MCF 10A (cell line): ENCODE data around the gene CIB4. TPM values are rescaled to one million over a fixed set of nuclear protein-coding genes. Genes with fewer than 3 reads are reported as not detected.

Source experiments
- BruUV-seq: library from RNA; stranded (reverse); fragments of 400-500 nt; replicated peaks from 2 replicates; lab custom pipeline; 2021; lab: Mats Ljungman, UMichigan
- CTCF ChIA-PET: fragments of 300-600 bp; sonication (Branson Sonifier 250); formaldehyde crosslinking; extraction: SDS; loops from one replicate; lab custom pipeline; 2021; ENCODE audit warnings: antibody characterized with exemption, inconsistent platforms; lab: Yijun Ruan, JAX
- POLR2A ChIA-PET: fragments of 300-600, 350-650 bp; sonication (Branson Sonifier 250); formaldehyde crosslinking; extraction: SDS; loops from one replicate; lab custom pipeline; 2020; ENCODE audit warnings: antibody characterized with exemption, inconsistent platforms; lab: Yijun Ruan, JAX
- DNase-seq: peaks from one replicate; pipeline ENCODE4 v3.0.0-alpha.2; 2018; ENCODE audit not compliant: unreplicated experiment
- H3K27ac Mint-ChIP-seq: one replicate; pipeline ENCODE4 v1.8.0; 2022; ENCODE audit warnings: mild to moderate bottlenecking, low read depth, mixed read lengths; ENCODE audit not compliant: unreplicated experiment
- H3K27me3 Mint-ChIP-seq: one replicate; pipeline ENCODE4 v1.8.0; 2022; ENCODE audit warnings: mixed read lengths; ENCODE audit not compliant: insufficient read depth, unreplicated experiment
- H3K36me3 Mint-ChIP-seq: one replicate; pipeline ENCODE4 v1.8.0; 2022; ENCODE audit warnings: mild to moderate bottlenecking, moderate library complexity, mixed read lengths; ENCODE audit not compliant: insufficient read depth, unreplicated experiment
- H3K4me1 Mint-ChIP-seq: one replicate; pipeline ENCODE4 v1.8.0; 2022; ENCODE audit warnings: mixed read lengths; ENCODE audit not compliant: insufficient read depth, unreplicated experiment
- H3K4me3 Mint-ChIP-seq: one replicate; pipeline ENCODE4 v1.8.0; 2022; ENCODE audit warnings: mild to moderate bottlenecking, moderate library complexity, mixed read lengths; ENCODE audit not compliant: unreplicated experiment
- H3K9me3 Mint-ChIP-seq: one replicate; pipeline ENCODE4 v1.8.0; 2022; ENCODE audit warnings: mixed read lengths; ENCODE audit not compliant: unreplicated experiment
- intact Hi-C: fragments of 100-400 bp; cut with micrococcal nuclease; formaldehyde crosslinking; loops from 2 replicates; pipeline ENCODE4 v1.14.1; 2022
- total RNA-seq: library from RNA; stranded (reverse); gene quantifications from 2 replicates; pipeline ENCODE4 v1.2.3, GENCODE V29; 2022
- TF ChIP-seq, protein P1 (sequence below): fragments of 200-600 bp; IDR thresholded peaks from one replicate; pipeline ENCODE4 v1.8.0; 2022; ENCODE audit warnings: antibody characterized with exemption, mild to moderate bottlenecking; ENCODE audit not compliant: unreplicated experiment

CIB4 gene
- total RNA-seq, 1 experiment from 2014 or later, result not detected

DNA sequence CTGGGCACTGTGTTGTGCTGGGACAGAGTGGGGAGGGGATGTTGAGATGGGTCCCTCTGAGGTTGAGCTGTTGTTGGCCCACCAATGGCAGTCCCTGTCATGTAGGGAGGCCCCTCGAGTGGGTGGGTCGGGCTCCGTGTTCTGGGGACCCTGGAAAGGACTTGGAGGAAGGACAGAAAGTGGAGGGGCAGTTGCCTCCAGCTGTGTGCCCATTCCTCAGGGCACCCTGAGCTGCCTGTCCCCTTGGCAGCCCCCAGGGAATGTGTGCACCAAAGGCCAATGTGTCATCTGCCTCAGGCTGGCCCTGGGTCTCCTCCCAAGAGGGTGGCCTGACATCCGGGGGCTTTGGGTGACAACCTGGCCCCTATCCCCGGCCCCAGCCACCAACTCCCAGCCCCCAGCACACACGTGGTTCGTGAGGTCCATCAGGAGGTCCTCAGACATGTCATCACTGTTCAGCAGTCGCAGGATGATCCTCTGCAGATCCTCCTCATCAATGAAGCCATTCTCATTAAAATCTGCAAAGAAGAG, 57.7 kb downstream of the CIB4 start:
- no peak overlapping the region for H3K4me3 Mint-ChIP-seq
- TF ChIP-seq, protein P1, sequence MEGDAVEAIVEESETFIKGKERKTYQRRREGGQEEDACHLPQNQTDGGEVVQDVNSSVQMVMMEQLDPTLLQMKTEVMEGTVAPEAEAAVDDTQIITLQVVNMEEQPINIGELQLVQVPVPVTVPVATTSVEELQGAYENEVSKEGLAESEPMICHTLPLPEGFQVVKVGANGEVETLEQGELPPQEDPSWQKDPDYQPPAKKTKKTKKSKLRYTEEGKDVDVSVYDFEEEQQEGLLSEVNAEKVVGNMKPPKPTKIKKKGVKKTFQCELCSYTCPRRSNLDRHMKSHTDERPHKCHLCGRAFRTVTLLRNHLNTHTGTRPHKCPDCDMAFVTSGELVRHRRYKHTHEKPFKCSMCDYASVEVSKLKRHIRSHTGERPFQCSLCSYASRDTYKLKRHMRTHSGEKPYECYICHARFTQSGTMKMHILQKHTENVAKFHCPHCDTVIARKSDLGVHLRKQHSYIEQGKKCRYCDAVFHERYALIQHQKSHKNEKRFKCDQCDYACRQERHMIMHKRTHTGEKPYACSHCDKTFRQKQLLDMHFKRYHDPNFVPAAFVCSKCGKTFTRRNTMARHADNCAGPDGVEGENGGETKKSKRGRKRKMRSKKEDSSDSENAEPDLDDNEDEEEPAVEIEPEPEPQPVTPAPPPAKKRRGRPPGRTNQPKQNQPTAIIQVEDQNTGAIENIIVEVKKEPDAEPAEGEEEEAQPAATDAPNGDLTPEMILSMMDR, result no peak
- ChIA-PET CTCF (interaction anchor here (0.7 kb wide), 1 partner anchor 558 kb away, joined by 3 read pairs; no protein-coding TSS in a partner anchor), POLR2A (no interaction called here)
- intact Hi-C loops, result no loop called here
- no peaks in the 10 kb centered on the region for H3K36me3 Mint-ChIP-seq
- BruUV-seq, result no TSS peak
- no peak for DNase-seq
- H3K4me1 Mint-ChIP-seq, result no peaks in the 10 kb centered on the region
- no peaks in the 10 kb centered on the region for H3K9me3 Mint-ChIP-seq
- H3K27me3 Mint-ChIP-seq, result peaks cover 66% of the 10 kb centered on the region
- H3K27ac Mint-ChIP-seq, result no peak overlapping the region

DNA sequence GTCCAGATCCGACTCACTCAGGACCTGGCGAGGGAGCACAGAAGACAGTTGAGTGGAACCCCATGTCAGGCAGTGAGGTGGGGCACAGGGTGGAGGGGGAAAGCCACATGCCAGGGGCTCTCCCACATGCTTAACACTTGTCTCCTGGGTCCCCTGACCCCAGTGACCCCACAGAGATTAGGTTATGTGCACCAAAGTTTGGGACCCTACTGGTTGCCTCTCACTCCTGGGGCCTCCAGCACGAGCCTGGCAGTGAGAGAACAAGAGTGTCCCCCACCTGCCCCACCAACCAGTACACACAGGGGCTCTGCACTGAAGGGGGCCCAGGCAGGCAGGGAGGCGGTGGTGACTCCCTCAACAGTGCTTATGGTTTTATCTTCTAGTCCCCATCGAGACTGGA, 58.3 kb downstream of the CIB4 start:
- TF ChIP-seq, protein P1, result no peak
- no peaks in the 10 kb centered on the region for H3K9me3 Mint-ChIP-seq
- no peaks in the 10 kb centered on the region for H3K36me3 Mint-ChIP-seq
- no peak overlapping the region for H3K4me3 Mint-ChIP-seq
- peaks cover 68% of the 10 kb centered on the region for H3K27me3 Mint-ChIP-seq
- CTCF ChIA-PET, result interaction anchor here (0.6 to 0.7 kb wide), 2 partner anchors 26 to 558 kb away, joined by 3 read pairs; no protein-coding TSS in a partner anchor
- intact Hi-C loops, result no loop called here
- POLR2A ChIA-PET, result no interaction called here
- no peaks in the 10 kb centered on the region for H3K4me1 Mint-ChIP-seq
- DNase-seq, result no peak
- no TSS peak for BruUV-seq
- no peak overlapping the region for H3K27ac Mint-ChIP-seq

DNA sequence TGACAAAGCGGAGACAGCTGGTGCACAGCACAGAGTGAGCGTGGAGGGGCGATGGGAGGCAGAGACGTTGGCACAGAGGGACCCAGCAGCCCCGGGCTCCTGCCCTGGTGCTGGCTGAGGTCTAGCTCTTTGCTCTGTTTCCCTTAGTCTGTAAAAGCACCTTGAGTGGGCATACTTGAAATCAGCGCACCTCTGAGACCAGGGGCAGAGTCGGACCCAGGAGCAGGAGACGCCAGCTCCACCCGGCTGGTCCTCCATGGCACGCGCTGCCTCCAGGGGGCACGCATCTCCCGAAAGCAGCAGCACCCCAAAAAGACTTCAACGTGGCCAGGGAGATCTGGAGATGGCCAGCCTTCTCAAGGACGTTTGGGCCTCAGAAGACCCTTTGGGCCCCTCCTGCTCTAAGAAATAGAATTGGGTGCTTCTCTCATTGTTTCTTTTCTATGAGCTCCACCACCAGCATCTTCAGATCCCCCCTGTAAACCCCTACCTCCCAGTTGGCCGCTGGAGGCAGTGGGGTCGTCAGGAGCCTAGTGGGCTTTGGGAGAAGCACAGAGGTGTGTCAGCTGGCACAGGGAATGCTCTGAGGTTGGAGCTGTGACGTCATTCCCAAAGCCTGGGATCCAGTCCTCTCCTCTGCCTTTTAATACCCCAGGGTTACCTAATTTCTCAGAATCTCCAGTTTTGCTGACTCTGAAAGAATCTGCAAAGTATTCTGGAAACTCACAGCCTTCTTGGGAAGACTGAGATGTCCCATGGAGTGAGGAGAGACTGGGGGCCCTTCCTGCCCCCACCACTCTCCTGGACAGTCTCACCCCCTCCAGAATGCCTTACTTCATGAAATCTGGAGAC, 58.9 kb downstream of the CIB4 start:
- no TSS peak for BruUV-seq
- H3K4me1 Mint-ChIP-seq, result no peaks in the 10 kb centered on the region
- TF ChIP-seq, protein P1, result no peak
- peaks cover 68% of the 10 kb centered on the region for H3K27me3 Mint-ChIP-seq
- intact Hi-C loops, result no loop called here
- DNase-seq, result no peak
- CTCF ChIA-PET, result interaction anchor here (0.5 to 0.6 kb wide), 2 partner anchors 16 to 27 kb away, joined by 3 read pairs; no protein-coding TSS in a partner anchor
- H3K4me3 Mint-ChIP-seq, result no peak overlapping the region
- no peaks in the 10 kb centered on the region for H3K9me3 Mint-ChIP-seq
- H3K27ac Mint-ChIP-seq, result no peak overlapping the region
- no peaks in the 10 kb centered on the region for H3K36me3 Mint-ChIP-seq
- POLR2A ChIA-PET, result interaction anchor here (0.7 kb wide), 1 partner anchor 21 kb away, joined by 3 read pairs; no protein-coding TSS in a partner anchor

DNA sequence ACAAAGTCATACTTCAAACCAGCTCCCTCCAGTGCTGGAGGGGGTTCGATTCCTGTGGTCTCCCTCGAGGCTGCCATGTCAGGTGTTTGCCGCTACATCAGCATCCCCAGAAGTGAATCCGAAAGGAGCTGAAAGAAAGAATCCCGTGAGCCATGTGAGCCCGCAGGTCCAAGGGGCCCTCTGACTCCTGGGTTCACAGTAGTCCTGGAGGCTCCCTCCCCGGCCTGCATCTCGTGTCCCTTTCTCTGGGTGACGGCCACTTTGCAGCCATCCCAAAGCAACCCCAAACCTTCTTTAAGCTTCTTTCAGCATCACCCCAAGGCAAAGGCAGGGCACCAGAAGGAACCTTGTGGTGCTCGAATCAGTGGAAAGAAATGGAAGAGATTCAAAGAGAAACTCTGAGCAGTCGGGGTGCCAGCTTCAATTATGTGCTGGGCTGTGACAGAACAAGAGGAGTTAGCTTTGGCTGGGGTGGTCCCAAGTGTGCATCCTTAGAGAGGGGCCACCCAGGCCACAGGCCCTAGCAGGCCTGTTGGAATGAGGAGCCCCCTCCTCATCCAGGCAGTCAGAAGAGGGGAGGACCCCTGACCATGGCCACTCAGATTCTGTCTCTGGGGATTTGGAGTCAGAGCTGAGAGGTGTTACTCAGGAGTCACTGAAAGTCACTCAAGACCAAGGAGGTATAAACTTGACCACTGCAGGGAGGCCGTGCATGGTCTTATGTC, 59.7 kb downstream of the CIB4 start:
- Mint-ChIP-seq H3K4me3 (no peak overlapping the region), H3K4me1 (no peaks in the 10 kb centered on the region), H3K36me3 (no peaks in the 10 kb centered on the region), H3K9me3 (no peaks in the 10 kb centered on the region), H3K27me3 (peaks cover 62% of the 10 kb centered on the region), H3K27ac (no peak overlapping the region)
- TF ChIP-seq, protein P1, result no peak
- no TSS peak for BruUV-seq
- DNase-seq, result no peak
- intact Hi-C loops, result no loop called here
- ChIA-PET CTCF (interaction anchor here (0.5 to 0.7 kb wide), 5 partner anchors 15 to 727 kb away, joined by 3 read pairs; partner anchors contain the start of gene SLC35F6), POLR2A (no interaction called here)
